HG02759 (cell line): ENCODE measurements around the gene NFX1.
"Not testable (repeated sequence)": the region's sequence is repeated elsewhere in the genome, so short reads cannot be mapped to it uniquely, and the experiment has no call there.

Source experiments
- ATAC-seq: cut with Tn5 transposase; IDR thresholded peaks from one replicate; pipeline ENCODE4 v1.9.1; 2021; ENCODE audit warnings: mild to moderate bottlenecking, moderate library complexity; ENCODE audit not compliant: unreplicated experiment

The NFX1 gene

DNA sequence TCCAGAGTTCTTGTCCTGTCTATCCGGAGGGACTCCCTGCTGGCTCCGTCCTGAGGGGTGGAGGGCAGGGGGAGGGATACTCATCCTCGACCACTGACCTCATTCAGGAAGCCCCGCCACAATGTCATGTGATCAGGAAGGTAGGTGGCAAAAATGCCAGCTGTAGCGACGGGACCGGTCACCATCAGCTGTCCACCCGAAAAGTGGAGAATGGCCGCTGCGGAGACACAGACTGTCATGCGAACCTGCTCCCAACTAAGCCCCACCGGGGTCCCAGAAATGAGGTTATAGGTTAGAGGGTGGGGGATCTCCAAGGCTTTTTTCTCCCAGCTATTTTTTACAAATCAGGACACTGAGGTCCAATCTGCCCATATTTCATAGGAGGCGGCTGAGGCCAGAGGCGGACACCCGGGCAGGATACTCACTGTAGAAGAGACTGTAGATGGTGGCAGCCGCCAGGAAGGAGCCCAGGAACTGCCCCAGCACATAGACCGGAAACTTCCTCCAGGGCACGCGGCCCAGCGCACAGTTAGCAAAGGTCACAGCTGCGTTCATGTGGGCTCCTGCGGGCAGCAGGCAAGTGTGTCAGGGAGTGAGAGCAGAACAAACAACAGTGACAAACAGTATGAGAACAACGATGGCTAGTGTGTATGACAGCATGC lies 95.8 kb downstream of the NFX1 start:
- not testable (repeated sequence) for ATAC-seq

DNA sequence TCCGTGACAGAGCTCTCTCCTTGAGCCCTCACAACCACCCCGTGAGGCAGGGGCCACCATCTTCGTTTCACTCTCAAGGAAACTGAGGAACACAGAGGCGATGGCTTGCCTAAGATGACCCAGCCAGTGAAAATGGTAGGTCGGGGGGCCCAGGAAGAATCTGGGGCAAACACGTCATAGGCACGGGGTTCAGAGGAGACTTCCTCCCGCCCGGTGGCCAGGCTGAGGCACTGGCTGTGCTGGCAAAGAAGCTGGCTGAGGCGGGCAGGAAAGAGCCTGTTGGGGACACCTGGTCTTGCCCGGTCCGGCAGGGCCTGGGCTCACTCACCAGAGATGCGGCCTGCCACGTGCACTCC lies 96.3 kb downstream of the NFX1 start:
- ATAC-seq, result not testable (repeated sequence)

DNA sequence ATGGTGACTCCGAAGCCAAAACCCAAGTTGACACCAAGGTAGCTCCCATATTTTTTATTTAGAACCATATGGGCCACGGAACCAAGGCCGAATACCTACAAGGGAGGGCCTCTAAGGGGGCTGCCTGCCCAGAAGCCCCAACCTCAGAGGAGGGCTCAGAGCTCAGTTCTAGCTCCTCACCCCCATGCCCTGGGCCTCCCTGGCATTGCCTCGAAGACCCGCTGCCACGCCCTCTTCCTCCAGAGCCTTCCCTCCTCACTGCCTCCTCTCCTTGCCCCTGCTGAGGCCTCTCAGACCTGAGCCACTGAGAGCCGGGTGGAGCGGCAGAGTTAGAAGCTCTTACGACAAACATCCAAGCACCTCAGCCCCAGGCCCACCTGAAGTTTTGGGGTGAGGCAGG lies 96.7 kb downstream of the NFX1 start:
- not testable (repeated sequence) for ATAC-seq

DNA sequence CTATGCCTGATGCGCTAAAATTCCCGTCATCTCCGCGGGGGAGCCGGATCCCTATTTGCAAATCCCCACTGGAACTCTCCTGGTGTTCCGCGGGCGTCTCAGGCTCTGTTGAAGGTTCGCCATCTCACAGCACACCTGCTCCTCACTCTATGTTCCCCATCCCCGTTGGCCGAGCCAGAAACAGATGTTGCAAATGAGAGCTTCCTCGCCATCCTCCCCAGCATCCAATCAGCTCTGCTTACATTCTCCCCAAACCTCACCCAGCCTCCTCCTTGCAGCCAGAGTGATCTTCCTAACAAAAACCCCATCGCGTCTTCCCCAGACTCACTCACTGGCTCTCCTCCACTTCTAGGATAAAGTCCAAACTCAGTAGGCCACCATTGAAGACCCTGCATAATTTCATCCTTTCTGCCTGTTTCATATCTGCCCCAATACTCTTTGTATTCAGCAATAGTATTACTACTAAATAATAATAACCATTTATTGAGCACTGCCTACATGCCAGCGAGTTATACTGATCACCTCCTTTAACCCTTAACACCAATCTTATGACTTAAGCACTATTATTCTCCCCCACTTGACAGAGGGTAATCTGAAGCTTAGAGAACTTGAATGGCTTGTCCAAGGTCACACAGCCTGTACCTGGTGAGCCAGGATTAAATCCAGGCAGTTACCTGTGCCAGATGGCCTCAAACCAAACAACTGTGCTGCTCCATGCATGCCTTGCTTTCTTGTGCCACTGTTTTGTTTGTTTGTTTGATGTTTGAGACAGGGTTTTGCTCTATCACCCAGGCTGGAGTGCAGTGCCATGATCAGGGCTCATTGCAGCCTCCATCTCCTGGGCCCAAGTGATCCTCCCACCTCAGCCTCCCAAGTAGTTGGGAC lies 98.0 kb downstream of the NFX1 start:
- no peak for ATAC-seq

DNA sequence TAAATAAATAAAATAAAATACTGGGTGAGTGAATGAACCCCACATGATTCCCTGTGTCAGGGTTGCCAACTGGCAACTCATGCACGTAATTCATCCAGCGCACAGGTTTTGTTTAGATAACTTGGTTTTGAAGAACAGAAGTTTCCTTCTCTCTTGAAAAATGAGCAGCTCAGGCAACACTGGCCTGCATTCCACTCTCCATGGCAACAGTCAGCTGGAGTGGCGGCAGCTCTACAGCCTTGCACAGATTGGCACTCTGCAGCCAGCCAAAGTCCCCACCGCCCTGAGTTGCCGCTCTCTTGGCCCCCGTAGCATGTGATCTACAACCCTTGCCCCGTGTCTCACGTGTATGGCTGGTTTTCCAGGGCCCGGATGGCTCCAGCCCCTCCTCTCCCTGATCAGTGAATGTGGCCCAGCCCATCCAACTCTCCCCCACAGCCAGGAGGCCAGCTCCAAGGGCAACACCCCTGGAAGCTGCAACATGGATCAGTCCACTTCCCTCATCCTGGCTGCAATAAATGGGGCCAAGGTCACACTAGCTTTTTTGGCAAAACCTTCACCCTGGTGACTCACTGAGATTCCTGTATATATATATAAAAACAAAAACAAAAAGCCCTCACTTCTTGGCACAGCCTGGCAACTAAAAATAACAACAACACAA lies 100.9 kb downstream of the NFX1 start:
- ATAC-seq, result not testable (repeated sequence)

DNA sequence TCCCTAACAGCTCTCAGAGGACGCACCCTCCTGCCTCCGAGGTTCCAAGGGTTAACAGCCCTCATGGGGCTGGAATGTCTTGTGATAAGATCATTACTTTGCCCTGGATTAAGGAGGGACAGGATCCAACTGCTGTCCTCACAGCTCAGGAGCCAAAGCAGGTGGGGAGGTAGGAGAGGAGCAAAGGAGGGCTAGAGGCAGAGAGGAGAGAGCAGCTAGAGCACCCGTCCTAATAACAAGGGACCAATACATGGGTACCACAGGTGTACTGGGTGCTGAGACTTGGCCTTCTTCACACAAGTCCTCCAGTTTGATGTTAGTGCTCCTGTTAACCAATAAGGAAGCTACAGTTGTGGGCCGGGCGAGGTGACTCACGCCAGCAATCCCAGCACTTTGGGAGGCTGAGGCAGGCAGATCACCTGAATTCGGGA lies 102.3 kb downstream of the NFX1 start:
- not testable (repeated sequence) for ATAC-seq

DNA sequence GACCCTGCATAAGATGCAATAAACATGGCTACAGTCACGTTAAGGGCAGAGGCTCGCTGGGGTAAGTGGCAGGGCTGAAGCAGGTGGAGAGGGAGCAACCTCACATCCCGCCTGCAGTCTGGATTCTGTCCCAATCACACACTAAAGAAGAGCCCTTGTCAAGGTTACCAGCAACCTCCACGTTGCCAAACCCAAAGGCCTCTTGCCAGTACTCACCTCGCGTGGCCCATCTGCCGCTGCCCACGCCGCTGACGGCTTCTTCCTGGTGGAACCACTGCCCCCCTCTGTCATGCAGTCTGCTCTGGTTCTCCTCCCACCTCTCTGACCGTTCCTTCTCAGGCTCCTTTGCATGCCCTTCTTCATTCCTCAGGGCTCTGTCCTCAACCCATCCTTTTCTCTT lies 103.3 kb downstream of the NFX1 start:
- ATAC-seq, result no peak

DNA sequence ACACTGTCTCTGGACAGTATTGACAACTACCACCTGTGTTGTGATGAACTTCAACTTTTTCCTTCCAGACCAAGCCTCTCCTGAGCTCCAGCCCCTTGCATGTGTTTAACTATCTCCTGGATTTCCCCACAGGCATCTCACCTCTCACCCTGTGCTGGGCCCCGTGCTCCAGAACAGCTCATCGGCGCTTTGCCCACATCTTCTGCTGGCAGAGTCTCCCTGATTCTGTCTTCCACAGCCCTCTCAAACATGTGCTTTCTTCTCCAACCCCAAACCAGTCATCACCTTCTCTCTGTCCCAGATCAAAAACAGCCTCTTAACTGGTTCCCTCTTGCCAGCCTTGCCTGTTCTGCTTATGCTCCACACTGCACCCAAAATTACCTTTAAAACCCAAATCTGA lies 103.7 kb downstream of the NFX1 start:
- not testable (repeated sequence) for ATAC-seq

DNA sequence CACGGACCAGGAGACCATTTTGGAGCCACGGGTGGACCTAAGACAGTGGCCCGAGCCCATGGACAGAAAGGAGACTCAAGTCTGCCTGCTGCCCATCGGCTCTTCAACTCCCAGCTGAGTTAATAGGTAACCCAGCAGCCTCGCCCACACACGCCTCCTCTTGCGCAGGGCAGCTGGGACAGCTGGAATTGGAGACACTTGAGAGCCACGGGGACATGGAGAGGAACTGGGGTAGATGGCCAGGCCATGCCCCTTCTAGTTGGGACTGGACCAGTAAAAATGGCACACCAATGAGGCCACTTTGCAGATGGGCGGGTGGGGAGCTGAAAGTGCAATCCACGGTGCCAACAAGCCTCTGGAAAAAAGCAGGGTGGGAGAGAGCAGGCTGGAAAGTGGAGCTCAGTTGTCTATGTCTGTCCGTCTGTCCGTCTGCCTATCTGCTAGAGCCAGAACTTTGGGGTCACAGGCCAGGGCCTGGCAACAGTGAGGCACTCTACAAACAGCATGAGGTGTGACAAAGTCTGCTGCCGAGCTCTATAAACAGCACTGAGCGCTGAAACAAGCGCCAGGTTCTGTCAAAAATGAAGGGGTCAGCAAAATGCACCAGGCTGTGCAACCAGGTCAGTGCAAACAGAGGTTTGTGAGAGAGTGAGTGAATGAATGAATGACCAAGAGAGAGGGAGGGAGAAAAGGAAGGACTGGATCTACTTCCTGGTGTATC lies 105.0 kb downstream of the NFX1 start:
- not testable (repeated sequence) for ATAC-seq

DNA sequence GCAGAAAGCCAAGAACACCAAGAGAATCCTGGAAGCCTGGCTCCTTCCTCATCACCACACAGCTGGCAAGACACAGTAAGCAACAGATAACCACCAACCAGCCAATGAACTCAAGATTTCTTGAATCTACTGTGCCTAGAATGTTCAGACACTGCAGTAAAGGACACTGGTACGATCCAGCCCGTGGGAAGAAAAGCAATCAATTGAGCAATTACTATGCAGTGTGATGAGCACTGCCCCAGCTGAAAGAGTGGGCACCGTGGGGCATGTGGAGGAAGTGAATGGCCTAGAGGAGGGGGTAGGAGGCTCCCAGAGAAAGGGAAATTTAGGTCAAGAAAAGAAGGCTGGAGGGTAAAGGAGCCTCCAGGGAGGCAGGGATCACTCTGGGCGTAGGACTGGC lies 107.5 kb downstream of the NFX1 start:
- ATAC-seq, result not testable (repeated sequence)

DNA sequence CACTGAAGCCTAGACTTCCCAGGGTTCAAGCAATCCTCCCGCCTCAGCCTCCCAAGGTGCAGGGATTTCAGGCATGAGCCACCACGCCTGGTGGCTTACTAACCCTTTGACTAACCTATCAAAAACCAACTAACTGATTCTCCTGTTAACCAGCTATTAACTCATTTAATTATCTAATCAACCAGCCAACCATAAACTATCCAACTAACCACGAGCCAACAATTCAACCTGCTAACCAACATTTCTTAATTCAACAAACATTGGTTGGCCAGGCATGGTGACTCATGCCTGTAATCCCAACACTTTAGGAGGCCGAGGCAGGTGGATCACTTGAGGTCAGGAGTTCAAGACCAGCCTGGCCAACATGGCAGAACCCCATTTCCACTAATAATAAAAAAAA lies 108.7 kb downstream of the NFX1 start:
- ATAC-seq, result not testable (repeated sequence)

DNA sequence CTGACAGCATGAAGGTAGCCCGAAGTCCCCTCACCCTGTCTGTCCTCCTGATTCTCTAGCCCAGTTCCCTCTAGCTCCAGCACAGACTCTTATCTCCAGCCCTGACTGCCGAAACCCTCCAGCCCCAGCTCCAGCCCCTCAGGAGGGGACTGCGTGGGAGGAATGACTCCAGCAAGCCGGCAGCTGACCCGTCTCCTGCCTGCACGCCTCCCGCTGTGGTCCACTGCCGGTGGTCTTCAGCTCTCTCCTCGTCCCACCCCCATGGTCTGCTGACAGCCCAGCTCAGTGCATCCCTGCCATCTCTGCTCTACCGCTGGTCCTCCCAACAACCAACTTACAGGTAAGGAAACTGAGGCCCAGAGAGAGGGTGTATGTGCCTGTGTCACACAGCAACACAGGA lies 111.5 kb downstream of the NFX1 start:
- not testable (repeated sequence) for ATAC-seq

DNA sequence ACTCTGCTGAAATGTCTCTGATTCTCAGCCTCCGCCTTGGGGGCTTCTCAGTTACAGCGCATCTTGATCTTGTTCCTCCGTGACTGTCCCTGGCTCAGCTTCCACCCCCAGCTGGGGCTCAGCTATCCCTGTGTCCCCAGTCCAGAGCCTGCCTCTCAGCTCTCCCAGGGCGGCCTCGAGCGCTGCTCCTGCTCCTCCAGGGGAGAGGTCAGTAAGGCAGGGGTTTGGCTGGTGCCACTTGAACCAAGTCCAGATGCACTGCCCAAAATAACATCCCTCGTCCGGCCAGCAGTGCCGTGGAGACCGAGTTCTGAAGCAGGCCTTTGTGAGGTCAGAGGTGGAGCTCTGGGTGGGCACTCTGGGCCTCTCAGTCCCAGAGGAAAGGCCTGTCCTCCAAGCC lies 112.1 kb downstream of the NFX1 start, which contains the start of gene AQP7:
Gene AQP7 (minus strand): TSS at position 198 of the 400 bp plus-strand sequence. CDS start 1,306 bp downstream, outside the sequence.
- ATAC-seq, result not testable (repeated sequence)

DNA sequence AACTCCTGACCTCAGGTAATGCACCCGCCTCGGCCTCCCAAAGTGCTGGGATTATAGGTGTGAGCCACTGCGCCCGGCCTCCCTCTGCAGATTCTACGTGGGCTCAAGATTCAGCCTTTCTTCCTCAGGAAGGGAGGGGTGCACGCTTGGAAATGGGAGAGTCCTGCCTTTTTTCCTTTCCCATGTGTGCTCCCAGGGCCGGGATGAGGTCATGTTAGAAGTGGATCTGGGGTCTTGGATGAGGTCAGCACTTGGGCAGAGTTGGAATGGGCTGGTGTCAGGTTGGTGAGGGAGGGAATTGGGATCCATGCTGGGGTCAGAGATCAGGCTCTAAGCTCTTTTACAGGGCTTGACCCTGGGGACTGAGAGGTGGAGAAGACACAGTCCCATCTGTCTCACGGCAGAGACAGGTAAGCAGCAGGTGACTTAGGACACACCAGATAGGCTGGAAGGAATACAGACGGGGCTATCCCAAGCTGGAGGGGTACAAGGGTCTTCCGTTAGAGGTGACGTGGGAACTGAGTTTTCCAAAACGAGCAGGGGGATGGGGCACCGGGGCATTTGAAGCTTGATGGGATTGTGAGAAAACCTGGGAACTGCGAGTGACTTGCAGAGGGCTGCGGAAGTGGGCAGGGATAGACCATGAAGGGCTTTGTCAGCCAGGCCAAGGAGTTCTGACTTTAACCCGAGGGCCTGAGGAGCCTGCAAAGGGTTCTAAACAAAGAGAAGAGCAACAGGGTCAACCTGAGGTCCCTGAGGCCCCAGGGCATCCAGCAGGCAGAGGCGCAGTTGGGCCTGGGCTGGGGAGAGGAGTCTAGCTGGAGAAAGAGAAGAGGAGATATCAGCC lies 113.8 kb downstream of the NFX1 start:
- no peak for ATAC-seq

DNA sequence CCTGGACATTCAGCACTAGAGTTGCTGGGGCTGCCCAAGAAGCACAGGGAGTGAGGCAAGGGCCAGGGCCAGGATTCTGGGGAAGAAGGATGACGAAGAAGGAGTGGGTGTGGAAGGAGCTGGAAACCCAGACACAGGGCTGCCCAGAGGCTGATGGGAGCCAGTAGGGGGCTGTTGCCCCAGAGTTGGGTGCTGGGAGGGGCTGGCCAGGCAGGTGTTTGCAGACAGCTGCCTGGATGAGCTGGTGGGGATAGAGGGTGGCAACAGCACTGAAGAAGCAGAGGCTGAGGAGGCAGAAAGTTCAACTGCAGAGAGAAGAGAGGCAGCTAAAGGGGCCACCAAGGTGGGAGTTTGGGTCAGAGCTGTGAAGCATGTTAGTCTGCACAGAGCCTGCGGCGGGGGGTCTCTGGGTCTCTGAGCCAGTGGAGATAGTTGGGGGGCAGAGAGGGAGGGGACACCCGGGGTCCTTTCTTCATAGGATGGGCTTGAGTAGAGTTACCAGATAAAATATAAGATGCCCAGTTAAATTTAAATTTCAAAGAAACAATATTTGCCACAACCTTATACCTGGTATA lies 114.6 kb downstream of the NFX1 start:
- no peak for ATAC-seq

DNA sequence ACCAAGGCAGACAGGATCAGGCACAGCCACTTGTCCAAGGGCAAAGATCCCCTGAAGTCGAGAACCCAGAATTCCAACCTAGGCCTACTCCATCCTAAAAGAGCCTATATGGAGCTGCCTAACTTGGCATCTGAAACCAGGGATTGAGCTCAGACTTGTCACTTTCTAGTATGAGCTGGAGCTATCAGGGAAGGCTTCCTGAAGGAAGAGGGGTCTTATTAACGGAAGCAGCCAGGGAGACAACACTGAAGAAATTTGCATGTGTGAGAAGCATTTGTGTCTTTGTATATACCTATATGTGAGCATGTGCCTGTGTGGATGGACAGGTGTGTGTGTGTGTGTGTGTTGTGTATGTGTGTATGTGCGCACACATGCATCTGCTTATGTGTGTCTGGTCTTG lies 116.7 kb downstream of the NFX1 start:
- no peak for ATAC-seq

DNA sequence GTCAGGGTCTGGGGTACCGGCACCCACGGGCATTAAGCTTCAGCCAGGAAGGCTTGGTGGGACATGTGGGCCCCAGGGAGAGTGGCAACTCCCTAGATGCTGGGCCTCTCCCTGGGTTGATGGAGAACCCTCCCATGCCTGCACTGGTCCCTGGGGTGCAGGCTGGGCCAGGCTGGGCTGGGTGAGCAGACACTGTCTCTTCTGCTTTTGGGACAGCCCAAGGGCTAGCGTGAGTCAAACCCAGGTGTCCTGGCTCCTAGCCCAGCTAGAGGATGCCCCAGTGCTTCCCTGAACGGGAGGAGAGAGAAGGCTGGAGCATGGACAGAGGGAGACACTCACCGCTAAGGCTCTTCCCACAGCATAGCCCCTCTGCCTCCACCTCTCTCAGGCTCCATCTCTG lies 117.8 kb downstream of the NFX1 start:
- ATAC-seq, result no peak

DNA sequence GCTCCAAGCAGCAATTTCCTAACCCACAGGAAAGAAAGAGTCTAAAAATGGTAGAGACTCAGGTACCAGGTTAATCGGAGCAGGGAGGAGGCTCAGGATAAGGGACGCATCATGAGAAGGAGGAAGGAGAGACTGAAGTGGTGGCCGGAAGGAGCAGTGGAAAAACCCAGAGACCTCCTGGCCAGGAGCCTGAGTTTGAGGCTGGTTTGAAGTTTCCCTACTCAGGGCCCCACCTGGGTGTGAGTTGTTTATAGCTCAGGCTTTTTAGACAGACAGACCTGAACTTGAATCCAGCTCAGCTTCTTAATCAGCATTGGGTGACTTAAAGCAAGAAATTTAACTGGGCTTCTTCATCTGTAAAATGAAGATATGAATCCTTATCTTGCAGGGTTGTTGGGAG lies 124.0 kb downstream of the NFX1 start:
- ATAC-seq, result no peak

DNA sequence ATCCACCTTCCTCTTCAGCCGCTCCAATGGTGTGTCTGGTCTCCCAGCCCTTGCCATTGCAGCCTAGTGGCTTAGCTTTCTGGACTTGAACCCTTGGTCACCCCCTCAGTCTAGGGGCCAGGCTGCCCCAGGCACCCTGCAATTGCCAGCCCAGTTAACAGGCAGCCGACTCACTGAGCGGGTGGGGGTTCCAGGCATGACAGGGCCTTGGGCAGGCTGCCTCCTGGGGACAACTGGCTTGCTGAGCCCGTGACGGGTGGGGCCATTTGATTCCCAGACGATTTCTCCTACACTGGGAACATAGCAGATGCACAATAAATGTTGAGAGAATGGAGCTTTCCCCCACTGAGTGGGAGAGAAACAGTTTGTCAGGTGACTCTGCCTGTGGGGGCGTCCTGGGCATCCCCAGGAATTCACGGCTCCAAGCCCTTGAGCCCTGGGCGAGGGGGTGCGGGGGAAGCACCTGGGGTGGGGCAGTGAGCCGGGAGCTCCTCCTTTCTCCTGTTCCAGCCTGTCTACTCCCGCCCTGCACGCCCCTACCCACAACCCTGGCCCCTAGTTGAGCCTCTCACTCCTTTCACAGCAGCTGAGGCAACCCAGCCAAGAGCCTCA lies 124.7 kb downstream of the NFX1 start:
- no peak for ATAC-seq
